ENCODE data around the gene NOLC1. TPM values are rescaled to one million over a fixed set of nuclear protein-coding genes. Genes with fewer than 3 reads are reported as not detected.

Gene NOLC1
- total RNA-seq, 1 donor from 2014 or later: 25.8 TPM

GRCh38 chr10:102146971-102147428 is 5.2 kb upstream of the NOLC1 start:
- ATAC-seq: no peak
- intact Hi-C loops (cut with DNase I): no loop called here
- DNase-seq (ENCODE audit: missing footprints): peak; percentile 61

GRCh38 chr10:102147561-102147960 is 4.6 kb upstream of the NOLC1 start:
- intact Hi-C loops (cut with DNase I): no loop called here
- DNase-seq (ENCODE audit: missing footprints): no peak
- no peak for ATAC-seq

- intact Hi-C loops (cut with DNase I): no loop called here
- ATAC-seq: no peak
- DNase-seq (ENCODE audit: missing footprints): no peak
These were observed 3.9 kb upstream of the NOLC1 start for GRCh38 chr10:102148275-102148674.

GRCh38 chr10:102150970-102151773 is 1.0 kb upstream of the NOLC1 start:
- DNase-seq (ENCODE audit: missing footprints): no peak
- intact Hi-C loops (cut with DNase I): no loop called here
- no peak for ATAC-seq

- ATAC-seq (no peak), DNase-seq (ENCODE audit: missing footprints) (no peak)
- intact Hi-C loops (cut with DNase I): loop anchor here (1.0 kb wide), 2 partner anchors 20 to 242 kb away; no protein-coding TSS in a partner anchor
These were observed 329 bp downstream of the NOLC1 start for GRCh38 chr10:102152545-102152890.

GRCh38 chr10:102153093-102153620 is 968 bp downstream of the NOLC1 start:
- DNase-seq (ENCODE audit: missing footprints) (no peak), ATAC-seq (no peak)
- intact Hi-C loops (cut with DNase I): no loop called here

- ATAC-seq (no peak), DNase-seq (ENCODE audit: missing footprints) (no peak)
- intact Hi-C loops (cut with DNase I): no loop called here
These were observed 2.4 kb downstream of the NOLC1 start for GRCh38 chr10:102154466-102155116.

- ATAC-seq (no peak), DNase-seq (ENCODE audit: missing footprints) (no peak)
- intact Hi-C loops (cut with DNase I): no loop called here
These were observed 5.0 kb downstream of the NOLC1 start for GRCh38 chr10:102157224-102157623.

GRCh38 chr10:102159051-102159597 is 6.9 kb downstream of the NOLC1 start:
- intact Hi-C loops (cut with DNase I): no loop called here
- no peak for ATAC-seq

GRCh38 chr10:102159831-102160230 is 7.6 kb downstream of the NOLC1 start:
- DNase-seq (ENCODE audit: missing footprints) (no peak), ATAC-seq (no peak)

More at GRCh38 chr10:102159051-102159597, 6.9 kb downstream of the NOLC1 start:
- DNase-seq (ENCODE audit: missing footprints): no peak

GRCh38 chr10:102163342-102163989 is 11.3 kb downstream of the NOLC1 start:
- DNase-seq (ENCODE audit: missing footprints) (no peak), ATAC-seq (no peak)
- intact Hi-C loops (cut with DNase I): no loop called here

More at GRCh38 chr10:102159831-102160230, 7.6 kb downstream of the NOLC1 start:
- intact Hi-C loops (cut with DNase I): no loop called here

GRCh38 chr10:102167861-102168260 is 15.7 kb downstream of the NOLC1 start:
- ATAC-seq (no peak), DNase-seq (ENCODE audit: missing footprints) (no peak)
- intact Hi-C loops (cut with DNase I): loop anchor here (2.0 to 5.0 kb wide), 3 partner anchors 59 to 227 kb away; partner anchors contain the start of genes ELOVL3 and NFKB2

GRCh38 chr10:102170602-102171001 is 18.4 kb downstream of the NOLC1 start:
- ATAC-seq: no peak
- intact Hi-C loops (cut with DNase I): no loop called here
- DNase-seq (ENCODE audit: missing footprints): no peak

- intact Hi-C loops (cut with DNase I): no loop called here
- ATAC-seq (no peak), DNase-seq (ENCODE audit: missing footprints) (no peak)
These were observed 20.1 kb downstream of the NOLC1 start for GRCh38 chr10:102172288-102172687.

GRCh38 chr10:102175415-102175814 is 23.2 kb downstream of the NOLC1 start:
- DNase-seq (ENCODE audit: missing footprints) (no peak), ATAC-seq (no peak)
- intact Hi-C loops (cut with DNase I): no loop called here

GRCh38 chr10:102184606-102185005 is 32.4 kb downstream of the NOLC1 start:
- ATAC-seq (no peak), DNase-seq (ENCODE audit: missing footprints) (no peak)
- intact Hi-C loops (cut with DNase I): no loop called here

GRCh38 chr10:102185272-102185671 is 33.1 kb downstream of the NOLC1 start:
- intact Hi-C loops (cut with DNase I): no loop called here
- no peak for ATAC-seq
- DNase-seq (ENCODE audit: missing footprints): no peak

GRCh38 chr10:102185811-102186527 is 33.8 kb downstream of the NOLC1 start:
- intact Hi-C loops (cut with DNase I): no loop called here
- DNase-seq (ENCODE audit: missing footprints): no peak
- peak; percentile 84 for ATAC-seq

Data from Right ventricle myocardium inferior (tissue), 1 donor.